Measurements from ENCODE around the gene RNU1-1.
"Not testable (repeated sequence)": the region's sequence is repeated elsewhere in the genome, so short reads cannot be mapped to it uniquely, and the experiment has no call there.

Gene RNU1-1

GRCh38 chr1:16521288-16521583 is 7.2 kb upstream of the RNU1-1 start:
- DNase-seq = no peak

- not testable (repeated sequence) for DNase-seq
Measured at GRCh38 chr1:16520435-16521287, 6.6 kb upstream of the RNU1-1 start.

GRCh38 chr1:16519255-16519951 is 5.3 kb upstream of the RNU1-1 start:
- DNase-seq = not testable (repeated sequence)

GRCh38 chr1:16518913-16519254 is 4.8 kb upstream of the RNU1-1 start:
- not testable (repeated sequence) for DNase-seq

GRCh38 chr1:16516694-16517410 is 2.8 kb upstream of the RNU1-1 start:
- not testable (repeated sequence) for DNase-seq

GRCh38 chr1:16513412-16514106 is 526 bp downstream of the RNU1-1 start:
- peak; percentile 87 for DNase-seq

- DNase-seq = not testable (repeated sequence)
Measured at GRCh38 chr1:16512624-16513411, 1.3 kb downstream of the RNU1-1 start.

GRCh38 chr1:16511926-16512325 is 2.2 kb downstream of the RNU1-1 start:
- not testable (repeated sequence) for DNase-seq

- not testable (repeated sequence) for DNase-seq
Measured at GRCh38 chr1:16508861-16509445, 5.1 kb downstream of the RNU1-1 start.

- DNase-seq = not testable (repeated sequence)
Measured at GRCh38 chr1:16506364-16507136, 7.5 kb downstream of the RNU1-1 start.

GRCh38 chr1:16505870-16506269 is 8.2 kb downstream of the RNU1-1 start:
- DNase-seq = not testable (repeated sequence)

GRCh38 chr1:16503494-16503893 is 10.6 kb downstream of the RNU1-1 start:
- DNase-seq = no peak

GRCh38 chr1:16501446-16501845 is 12.6 kb downstream of the RNU1-1 start:
- not testable (repeated sequence) for DNase-seq

- not testable (repeated sequence) for DNase-seq
Measured at GRCh38 chr1:16500975-16501374, 13.1 kb downstream of the RNU1-1 start.

GRCh38 chr1:16500466-16500865 is 13.6 kb downstream of the RNU1-1 start:
- DNase-seq = not testable (repeated sequence)

- peak; percentile 60 for DNase-seq
Measured at GRCh38 chr1:16498573-16499413, 15.3 kb downstream of the RNU1-1 start.

GRCh38 chr1:16498047-16498446 is 16.0 kb downstream of the RNU1-1 start:
- not testable (repeated sequence) for DNase-seq

GRCh38 chr1:16497474-16497904 is 16.6 kb downstream of the RNU1-1 start:
- DNase-seq = not testable (repeated sequence)

GRCh38 chr1:16493731-16494130 is 20.4 kb downstream of the RNU1-1 start:
- DNase-seq = not testable (repeated sequence)

- not testable (repeated sequence) for DNase-seq
Measured at GRCh38 chr1:16492937-16493336, 21.1 kb downstream of the RNU1-1 start.
